ENCODE results near the gene RFC1. TPM values are rescaled to one million over a fixed set of nuclear protein-coding genes. Genes with fewer than 3 reads are reported as not detected.
"Not testable (repeated sequence)": the region's sequence is repeated elsewhere in the genome, so short reads cannot be mapped to it uniquely, and the experiment has no call there.

The RFC1 gene
- total RNA-seq, 1 donor from 2014 or later, result 22.3 TPM

- intact Hi-C loops (cut with DNase I), result no loop called here
- DNase-seq (ENCODE audit: low spot score), result no peak
Observed at GRCh38 chr4:39362827-39363226, 3.3 kb downstream of the RFC1 start.

GRCh38 chr4:39360611-39361010 lies 5.6 kb downstream of the RFC1 start:
- intact Hi-C loops (cut with DNase I); DNase-seq (ENCODE audit: low spot score): not testable (repeated sequence)

GRCh38 chr4:39357002-39357401 lies 9.2 kb downstream of the RFC1 start:
- intact Hi-C loops (cut with DNase I), result no loop called here
- DNase-seq (ENCODE audit: low spot score), result no peak

DNA sequence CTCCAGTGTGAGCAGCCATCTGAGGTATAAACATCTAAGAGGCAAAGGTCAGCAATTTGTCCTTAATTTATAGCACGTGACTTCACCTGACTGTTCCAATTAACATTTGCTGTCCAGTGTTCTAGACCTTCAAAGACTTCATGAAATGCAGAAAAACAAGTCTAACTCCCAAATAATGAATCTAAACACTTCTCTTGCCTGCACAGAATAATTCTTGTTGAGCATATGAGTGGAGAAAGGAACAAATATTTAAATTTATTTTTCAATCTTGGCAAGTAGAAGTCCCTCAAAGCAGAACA lies 12.0 kb downstream of the RFC1 start:
- intact Hi-C loops (cut with DNase I), result no loop called here

DNA sequence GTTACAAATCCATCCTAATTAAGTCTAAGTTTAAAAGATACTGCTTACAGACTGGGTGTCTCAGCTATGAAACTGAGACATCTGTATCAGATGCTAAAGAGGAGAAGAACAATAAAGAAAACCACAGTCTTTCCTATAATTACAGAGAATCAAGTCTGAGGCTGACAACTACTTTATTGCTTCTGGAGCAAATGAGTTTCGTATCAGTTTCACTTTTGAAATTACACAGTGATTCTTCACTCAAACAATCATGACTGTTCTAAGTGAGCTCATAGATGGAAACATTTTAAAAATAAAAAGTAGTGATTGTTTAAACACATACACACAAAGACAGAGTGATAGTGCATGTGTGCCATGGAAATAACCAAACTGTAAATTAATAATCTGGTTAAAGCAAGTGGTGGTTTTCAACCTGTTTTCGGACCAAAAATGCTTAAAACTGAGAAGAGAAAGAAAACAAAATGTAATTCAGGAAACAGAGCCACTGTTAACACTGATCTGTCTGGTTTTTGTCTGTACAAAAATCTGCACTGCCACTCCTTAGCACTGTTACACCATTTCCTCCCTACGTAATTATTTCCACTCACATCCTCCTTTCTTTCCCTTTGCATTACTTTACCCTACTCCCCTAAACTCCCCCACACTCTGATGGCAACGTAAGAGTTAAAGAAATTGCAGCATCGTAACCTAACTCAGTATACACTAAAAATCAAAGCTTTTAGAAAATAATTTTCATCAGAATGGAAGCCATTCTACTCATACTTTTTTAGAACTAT lies 12.5 kb downstream of the RFC1 start:
- intact Hi-C loops (cut with DNase I), result no loop called here

More for the DNA sequence above, 12.0 kb downstream of the RFC1 start:
- DNase-seq (ENCODE audit: low spot score), result no peak

DNA sequence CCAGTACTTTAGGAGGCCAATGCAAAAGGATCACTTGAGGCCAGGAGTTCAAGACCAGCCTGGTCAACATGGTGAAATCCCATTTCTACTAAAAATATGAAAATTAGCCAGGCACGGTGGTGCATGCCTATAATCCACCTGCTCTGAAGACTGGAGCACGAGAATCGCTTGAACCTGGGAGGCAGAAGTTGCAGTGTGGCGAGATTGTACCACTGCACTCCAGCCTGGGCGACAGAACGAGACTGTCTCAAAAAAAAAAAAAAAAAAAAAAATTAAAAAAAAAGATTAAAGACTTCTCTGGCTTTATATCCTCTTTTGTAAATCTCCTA lies 13.0 kb downstream of the RFC1 start:
- DNase-seq (ENCODE audit: low spot score); intact Hi-C loops (cut with DNase I): not testable (repeated sequence)

More for the DNA sequence above, 12.5 kb downstream of the RFC1 start:
- DNase-seq (ENCODE audit: low spot score), result no peak

DNA sequence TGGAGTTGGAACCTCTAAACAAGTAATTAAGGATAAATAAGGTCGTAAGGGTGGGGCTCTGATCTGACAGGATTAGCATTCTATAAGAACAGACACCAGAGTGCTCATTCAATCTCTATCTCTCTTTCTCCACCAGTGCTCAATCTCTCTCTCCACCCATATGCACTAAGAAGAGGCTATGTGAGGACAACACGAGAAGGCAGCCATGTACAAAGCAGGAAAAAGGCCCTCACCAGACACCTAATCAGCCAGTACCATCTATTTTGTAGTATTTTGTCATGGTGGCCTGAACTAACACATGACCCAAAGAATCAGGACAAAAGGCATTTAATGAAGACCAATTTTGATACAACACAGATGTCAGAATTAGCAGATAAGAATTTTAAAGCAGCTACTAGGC lies 16.8 kb downstream of the RFC1 start:
- intact Hi-C loops (cut with DNase I), result no loop called here
- no peak for DNase-seq (ENCODE audit: low spot score)

DNA sequence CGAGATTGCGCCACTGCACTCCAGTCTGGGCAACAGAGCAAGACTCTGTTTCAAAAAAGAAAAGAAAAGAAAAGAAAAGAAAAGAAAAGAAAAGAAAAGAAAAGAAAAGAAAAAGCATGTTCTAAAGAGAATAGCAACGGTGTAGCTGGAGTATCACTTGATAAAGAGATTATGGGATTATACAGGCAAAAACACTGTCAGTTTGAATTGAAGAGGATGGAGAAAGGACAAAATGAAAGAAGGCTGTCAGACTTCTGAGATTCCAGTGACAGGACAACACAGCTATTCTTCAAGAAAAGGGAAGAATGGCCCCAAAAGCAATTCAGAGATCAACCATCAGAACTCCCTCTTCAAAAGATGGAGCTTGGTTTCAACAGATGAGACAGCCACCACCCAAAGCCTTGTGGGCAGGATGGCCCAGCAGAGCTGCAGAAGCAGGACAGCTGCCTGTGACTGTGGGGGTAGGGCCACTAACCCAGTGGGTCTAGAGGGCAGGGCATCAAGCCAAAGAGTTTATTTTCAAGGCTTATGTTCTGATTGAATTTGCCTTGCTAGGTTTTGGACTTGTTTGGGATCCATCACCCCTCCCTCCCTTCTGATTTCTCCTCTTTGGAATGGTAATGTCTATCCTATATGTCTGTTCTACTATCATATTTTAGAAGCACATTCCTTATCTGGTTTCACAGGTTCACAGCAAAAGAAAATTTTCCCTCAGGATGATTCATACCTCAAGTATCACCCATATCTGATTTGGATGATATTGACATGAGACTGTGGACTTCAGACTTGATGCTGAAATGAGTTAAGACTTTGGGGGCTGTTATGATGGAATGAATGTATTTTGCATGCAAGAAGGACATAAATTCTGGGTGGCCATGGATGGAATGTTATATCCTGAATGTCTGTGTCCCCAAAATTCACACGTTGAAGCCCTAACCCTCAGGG lies 17.5 kb downstream of the RFC1 start:
- no peak for DNase-seq (ENCODE audit: low spot score)
- intact Hi-C loops (cut with DNase I), result no loop called here

GRCh38 chr4:39346856-39347519 lies 19.2 kb downstream of the RFC1 start:
- intact Hi-C loops (cut with DNase I), result no loop called here
- DNase-seq (ENCODE audit: low spot score), result no peak

- intact Hi-C loops (cut with DNase I), result no loop called here
- DNase-seq (ENCODE audit: low spot score), result no peak
Observed at GRCh38 chr4:39342731-39343130, 23.4 kb downstream of the RFC1 start.

DNA sequence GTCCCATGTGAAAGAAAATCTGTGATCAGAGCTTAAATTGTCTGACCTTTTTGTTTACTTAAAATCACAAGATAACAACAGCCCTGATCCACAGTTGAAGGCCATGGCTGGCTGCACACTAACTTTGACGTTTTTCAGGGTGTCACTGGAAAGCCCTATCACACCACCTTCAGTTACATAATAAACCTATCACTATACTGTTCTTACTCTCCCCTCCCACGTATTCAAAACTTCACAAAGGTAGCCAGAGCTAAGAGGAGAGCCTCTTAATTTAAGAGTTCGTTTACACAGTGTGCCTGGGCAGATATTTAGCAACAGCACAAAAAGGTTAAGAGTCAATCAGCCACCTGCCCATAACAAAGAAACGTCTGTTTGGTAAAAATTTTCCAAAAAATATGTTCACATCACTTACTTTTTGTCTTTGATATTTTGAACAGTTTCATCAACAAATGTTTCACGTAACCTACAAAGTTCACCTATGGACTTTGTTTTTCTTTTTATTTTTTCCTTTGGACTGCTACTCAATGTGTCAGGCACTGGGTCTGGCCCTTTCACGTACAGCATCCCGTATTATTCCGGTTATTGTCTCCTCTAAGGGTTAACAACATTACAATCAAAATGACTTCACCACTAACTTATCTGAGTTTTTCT lies 25.0 kb downstream of the RFC1 start:
- intact Hi-C loops (cut with DNase I), result no loop called here
- DNase-seq (ENCODE audit: low spot score), result no peak

DNA sequence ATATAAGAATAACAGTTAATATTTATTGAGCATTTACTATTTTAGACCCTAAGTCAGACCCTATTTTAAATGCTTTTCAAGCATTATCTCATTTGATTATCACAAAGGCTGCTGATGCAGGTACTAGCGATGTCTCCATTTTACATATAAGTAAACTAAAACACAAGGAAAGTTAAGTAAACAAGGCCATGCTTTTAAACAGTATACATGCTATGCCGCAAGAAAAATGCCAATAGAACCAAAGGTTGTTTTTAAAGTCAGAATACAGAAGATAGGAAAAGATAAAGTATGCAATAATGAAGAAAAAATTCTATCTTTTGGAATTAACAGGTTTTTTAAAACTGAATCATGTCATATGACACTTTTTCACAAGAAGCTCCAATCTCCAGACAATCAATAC lies 26.2 kb downstream of the RFC1 start:
- DNase-seq (ENCODE audit: low spot score), result no peak
- intact Hi-C loops (cut with DNase I), result no loop called here

GRCh38 chr4:39337841-39338240 lies 28.3 kb downstream of the RFC1 start:
- intact Hi-C loops (cut with DNase I), result no loop called here
- no peak for DNase-seq (ENCODE audit: low spot score)

DNA sequence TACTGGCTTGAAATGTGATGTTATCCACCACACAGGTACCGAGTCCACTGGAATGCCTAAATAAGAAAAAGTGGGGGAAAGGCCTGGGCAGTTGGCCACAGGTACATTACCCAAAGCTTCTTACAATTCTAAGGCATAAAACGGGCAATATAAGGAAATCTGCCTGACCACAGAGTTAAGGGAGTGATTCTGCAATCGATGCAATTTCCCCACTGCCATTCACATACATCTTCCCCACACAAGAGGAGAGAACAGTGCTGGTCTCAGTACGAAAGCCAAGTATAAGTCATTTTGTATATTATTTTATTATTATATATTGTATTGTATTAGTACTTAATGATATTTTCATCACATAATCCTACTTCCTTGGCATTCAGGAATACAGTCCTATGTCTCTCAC lies 30.6 kb downstream of the RFC1 start:
- DNase-seq (ENCODE audit: low spot score), result no peak
- intact Hi-C loops (cut with DNase I), result no loop called here

- intact Hi-C loops (cut with DNase I), result no loop called here
- no peak for DNase-seq (ENCODE audit: low spot score)
Observed at GRCh38 chr4:39331191-39331590, 35.0 kb downstream of the RFC1 start.

DNA sequence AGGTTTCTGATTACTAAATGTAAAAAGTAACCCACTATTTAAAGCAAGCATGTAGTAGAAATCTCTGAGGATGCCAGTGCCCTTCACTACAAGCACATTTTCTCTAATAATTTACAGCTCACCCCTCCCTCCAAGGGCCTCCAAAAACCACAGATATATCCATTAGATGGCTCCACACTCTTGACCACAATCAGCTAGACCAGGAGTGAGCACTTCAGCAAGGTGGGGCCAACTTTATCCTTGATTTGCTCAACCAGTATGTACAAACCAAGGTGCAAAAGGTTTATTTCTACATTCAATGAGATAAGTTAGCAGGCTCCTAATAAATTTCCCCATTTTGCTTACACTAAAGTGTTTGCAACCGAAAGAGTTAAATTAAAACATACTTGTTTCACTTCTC lies 35.8 kb downstream of the RFC1 start:
- intact Hi-C loops (cut with DNase I), result no loop called here

GRCh38 chr4:39326468-39326977 lies 39.6 kb downstream of the RFC1 start:
- DNase-seq (ENCODE audit: low spot score), result no peak
- intact Hi-C loops (cut with DNase I), result no loop called here

More for the DNA sequence above, 35.8 kb downstream of the RFC1 start:
- DNase-seq (ENCODE audit: low spot score), result no peak

DNA sequence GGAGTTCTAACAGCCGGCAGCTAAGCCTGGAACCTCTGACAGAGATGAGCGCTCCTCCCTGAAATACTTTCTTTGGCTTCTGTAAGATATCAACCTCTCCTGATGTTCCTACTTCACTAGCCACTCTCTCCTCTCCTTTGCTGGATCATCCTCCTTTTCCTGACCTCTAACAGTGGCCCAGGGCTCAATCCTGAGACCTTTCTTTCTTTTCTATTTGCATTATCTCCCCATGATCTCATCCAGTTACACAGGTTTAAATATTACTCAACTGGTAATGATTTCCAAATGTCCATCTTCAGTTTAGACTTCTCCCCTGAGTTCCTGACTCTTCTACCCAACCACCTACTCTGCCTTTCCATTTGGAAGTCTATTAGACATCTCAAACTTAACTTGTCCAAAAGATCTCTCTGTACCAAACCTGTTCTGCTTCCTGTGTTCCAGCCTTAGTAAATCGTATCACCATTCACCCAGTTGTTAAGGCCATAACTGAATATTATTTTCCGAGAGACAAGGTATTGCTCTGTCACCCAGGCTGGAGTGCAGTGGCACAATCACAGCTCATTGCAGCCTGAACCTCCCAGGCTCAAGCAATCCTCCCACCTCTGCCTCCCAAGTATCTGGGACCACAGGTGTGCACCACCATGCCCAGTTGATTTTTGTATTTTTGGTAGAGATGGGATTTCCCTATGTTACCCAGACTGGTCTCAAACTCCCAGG lies 41.1 kb downstream of the RFC1 start:
- DNase-seq (ENCODE audit: low spot score), result no peak
- intact Hi-C loops (cut with DNase I), result no loop called here

DNA sequence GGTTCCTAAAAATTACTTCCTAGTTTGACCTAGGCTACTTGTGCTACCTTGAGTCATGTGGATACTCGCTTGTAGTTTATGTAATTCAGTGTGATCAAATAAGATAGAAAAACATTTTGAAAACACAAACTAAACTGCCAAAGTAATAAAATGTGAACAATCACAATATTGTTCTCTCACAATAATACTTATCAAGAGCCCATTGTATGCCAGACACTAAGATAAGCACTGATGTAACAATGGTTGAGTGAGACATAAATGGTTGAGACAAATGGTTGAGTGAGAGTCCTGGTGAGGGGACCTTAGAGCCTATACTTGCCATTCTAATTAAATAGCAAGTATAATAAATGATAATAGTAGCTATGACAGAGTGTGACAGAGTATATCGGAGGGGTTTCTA lies 41.7 kb downstream of the RFC1 start:
- DNase-seq (ENCODE audit: low spot score), result no peak
- intact Hi-C loops (cut with DNase I), result no loop called here

Measured in cardiac septum (tissue), 1 donor.